Neural cell (in vitro differentiated cells): ENCODE measurements around the gene PDC. TPM values are rescaled to one million over a fixed set of nuclear protein-coding genes. Genes with fewer than 3 reads are reported as not detected.

Experiments used
- H2AFZ ChIP-seq: fragments of 200-600, 300-800 bp; sonication (generic), shearing (Covaris generic); 2 replicates; pipeline ENCODE4 v1.6.0; 2014; ENCODE audit warnings: low read depth, mild to moderate bottlenecking, antibody characterized with exemption, low read length, moderate library complexity
- H3F3A ChIP-seq: fragments of 200-600 bp; shearing (Covaris generic); 2 replicates; pipeline ENCODE4 v1.6.1; 2016; ENCODE audit warnings: mild to moderate bottlenecking, moderate library complexity, mixed read lengths, antibody characterized with exemption, low read length; ENCODE audit not compliant: insufficient read depth, poor library complexity, severe bottlenecking
- H3K27ac ChIP-seq: fragments of 200-600, 300-800 bp; sonication (generic), shearing (Covaris generic); 2 replicates; pipeline ENCODE4 v1.5.1; 2014; ENCODE audit warnings: mild to moderate bottlenecking, low read length, moderate library complexity
- H3K27me3 ChIP-seq: fragments of 300-800, 200-600 bp; sonication (generic), shearing (Covaris generic); 2 replicates; pipeline ENCODE4 v1.6.0; 2014; ENCODE audit warnings: mild to moderate bottlenecking, low read depth, low read length, moderate library complexity; ENCODE audit not compliant: insufficient read depth
- H3K36me3 ChIP-seq: fragments of 300-800, 200-600 bp; sonication (generic), shearing (Covaris generic); 2 replicates; pipeline ENCODE4 v1.5.1; 2014; ENCODE audit warnings: mild to moderate bottlenecking, antibody characterized with exemption, low read length, moderate library complexity; ENCODE audit not compliant: insufficient read depth
- H3K4me2 ChIP-seq: fragments of 300-800, 200-600 bp; sonication (generic), shearing (Covaris generic); 2 replicates; pipeline ENCODE4 v1.6.0; 2014; ENCODE audit warnings: mild to moderate bottlenecking, low read length
- H3K4me3 ChIP-seq: fragments of 300-800, 200-600 bp; sonication (generic), shearing (Covaris generic); 2 replicates; pipeline ENCODE4 v1.5.1; 2014; ENCODE audit warnings: mild to moderate bottlenecking, low read length, moderate library complexity
- H3K79me2 ChIP-seq: fragments of 200-600 bp; shearing (Covaris generic); replicated peaks from 2 replicates; pipeline ENCODE4 v1.6.0; 2014; ENCODE audit warnings: mild to moderate bottlenecking, low read length, moderate library complexity; ENCODE audit not compliant: insufficient read depth
- H3K9ac ChIP-seq: fragments of 300-800, 200-600 bp; sonication (generic), shearing (Covaris generic); 2 replicates; pipeline ENCODE4 v1.6.1; 2016; ENCODE audit warnings: mild to moderate bottlenecking, low read length, mixed read lengths
- H3K9me2 ChIP-seq: fragments of 200-600 bp; shearing (Covaris generic); 2 replicates; pipeline ENCODE4 v1.6.1; 2016; ENCODE audit warnings: mild to moderate bottlenecking, low read length, mixed read lengths; ENCODE audit not compliant: insufficient read depth
- H3K9me3 ChIP-seq: fragments of 200-600, 300-800 bp; sonication (generic), shearing (Covaris generic); 2 replicates; pipeline ENCODE4 v1.6.1; 2016; ENCODE audit warnings: mild to moderate bottlenecking, mixed run types, low read length, moderate library complexity, mixed read lengths
- H4K20me1 ChIP-seq: fragments of 200-600 bp; shearing (Covaris generic); 2 replicates; pipeline ENCODE4 v1.6.1; 2016; ENCODE audit warnings: mild to moderate bottlenecking, mixed run types; ENCODE audit not compliant: insufficient read depth
- CTCF ChIP-seq: fragments of 450-650 bp; IDR thresholded peaks from 2 replicates; pipeline ENCODE4 v1.5.1; 2014; ENCODE audit warnings: antibody characterized with exemption, mild to moderate bottlenecking, moderate library complexity; ENCODE audit not compliant: poor library complexity, severe bottlenecking
- EP300 ChIP-seq: fragments of 450-650 bp; conservative IDR thresholded peaks from 2 replicates; pipeline ENCODE4 v1.6.1; 2014; ENCODE audit warnings: antibody characterized with exemption, mild to moderate bottlenecking, moderate library complexity; ENCODE audit not compliant: poor library complexity, severe bottlenecking
- EZH2 ChIP-seq: fragments of 200-600, 300-800 bp; shearing (Covaris generic), sonication (generic); IDR thresholded peaks from 2 replicates; pipeline ENCODE4 v1.6.1; 2014; ENCODE audit warnings: antibody characterized with exemption, low read length, borderline replicate concordance, mild to moderate bottlenecking; ENCODE audit not compliant: insufficient read depth, poor library complexity, severe bottlenecking
- MXI1 ChIP-seq: fragments of 450-650 bp; conservative IDR thresholded peaks from 2 replicates; pipeline ENCODE4 v1.6.1; 2014; ENCODE audit warnings: antibody characterized with exemption, mild to moderate bottlenecking; ENCODE audit not compliant: poor library complexity, severe bottlenecking
- POLR2AphosphoS5 ChIP-seq: IDR thresholded peaks from 2 replicates; pipeline ENCODE4 v1.6.1; 2012
- RAD21 ChIP-seq: fragments of 450-650 bp; conservative IDR thresholded peaks from 2 replicates; pipeline ENCODE4 v1.6.1; 2014; ENCODE audit warnings: antibody characterized with exemption, mild to moderate bottlenecking, moderate library complexity
- REST ChIP-seq: IDR thresholded peaks from 2 replicates; pipeline ENCODE4 v1.6.1; 2012; ENCODE audit warnings: borderline replicate concordance
- SMC3 ChIP-seq: fragments of 450-650 bp; conservative IDR thresholded peaks from 2 replicates; pipeline ENCODE4 v1.6.1; 2014; ENCODE audit warnings: antibody characterized with exemption, mild to moderate bottlenecking, moderate library complexity; ENCODE audit not compliant: poor library complexity
- TAF1 ChIP-seq: IDR thresholded peaks from 2 replicates; pipeline ENCODE4 v1.6.1; 2012; ENCODE audit warnings: low read depth
- polyA plus RNA-seq: library from polyadenylated mRNA; depleted of rRNA; stranded (reverse); fragments of >200 nt; gene quantifications from 2 replicates; pipeline ENCODE4 v1.2.3, GENCODE V29; 2014

PDC gene
- polyA plus RNA-seq, 1 donor from 2014 or later = not detected

DNA sequence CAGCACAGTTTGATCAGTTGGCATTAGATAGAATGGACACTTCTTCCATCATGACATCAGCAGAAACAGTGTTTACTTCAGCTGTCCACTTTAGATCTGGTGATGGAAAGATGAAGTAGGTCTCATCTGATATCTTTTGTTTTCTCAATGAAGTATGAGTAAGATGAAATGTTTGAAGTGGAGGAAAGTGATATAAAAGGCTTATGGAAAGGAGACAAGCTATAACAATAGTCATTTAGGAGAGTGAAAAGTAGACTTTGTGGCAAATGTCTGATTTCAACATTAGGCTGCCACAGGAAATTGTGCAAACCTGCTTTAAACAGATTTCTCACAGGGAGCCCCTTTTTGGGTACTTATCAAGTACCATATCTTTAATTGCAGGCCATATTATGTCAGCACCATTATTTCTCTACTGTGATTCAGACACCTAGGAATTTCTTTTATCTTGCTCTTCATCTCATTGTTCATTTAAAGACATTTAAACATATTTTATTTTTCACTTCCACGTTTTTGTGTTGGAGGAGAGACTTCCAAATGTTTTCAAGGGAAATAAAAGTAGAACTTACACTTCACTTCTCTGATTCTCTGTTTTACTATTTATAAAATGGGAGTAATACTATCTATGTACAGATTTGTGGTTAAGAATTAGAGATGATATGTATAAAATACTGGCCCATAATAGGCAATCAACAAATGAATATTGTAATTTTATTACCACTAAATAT lies 18.1 kb downstream of the PDC start:
- Histone ChIP-seq H3K9me2 (no peaks in the 10 kb centered on the region), H3K27ac (no peak overlapping the region), H3K36me3 (no peaks in the 10 kb centered on the region), H2AFZ (no peak overlapping the region), H3K9ac (no peak overlapping the region), H3K9me3 (no peaks in the 10 kb centered on the region), H3F3A (no peaks in the 10 kb centered on the region), H3K4me2 (no peak overlapping the region), H3K27me3 (no peaks in the 10 kb centered on the region), H3K4me3 (no peak overlapping the region), H4K20me1 (no peaks in the 10 kb centered on the region), H3K79me2 (no peaks in the 10 kb centered on the region)
- TF ChIP-seq REST (no peak), TAF1 (no peak), SMC3 (no peak), EZH2 (no peak)

GRCh38 chr1:186440584-186440983 lies 20.3 kb downstream of the PDC start:
- H3K9ac ChIP-seq = no peak overlapping the region
- no peak overlapping the region for H3K4me2 ChIP-seq
- H3K9me2 ChIP-seq = no peaks in the 10 kb centered on the region
- no peak for TF ChIP-seq EP300
- TF ChIP-seq TAF1 = no peak
- no peak for TF ChIP-seq RAD21
- TF ChIP-seq POLR2AphosphoS5 = no peak
- TF ChIP-seq MXI1 = no peak
- no peak for TF ChIP-seq EZH2
- TF ChIP-seq CTCF = no peak
- no peak for TF ChIP-seq SMC3
- no peak for TF ChIP-seq REST
- no peaks in the 10 kb centered on the region for H4K20me1 ChIP-seq
- H3K27me3 ChIP-seq = no peaks in the 10 kb centered on the region
- no peaks in the 10 kb centered on the region for H3K9me3 ChIP-seq
- no peak overlapping the region for H3K27ac ChIP-seq
- H3K4me3 ChIP-seq = no peak overlapping the region
- no peaks in the 10 kb centered on the region for H3K36me3 ChIP-seq
- H3K79me2 ChIP-seq = no peaks in the 10 kb centered on the region
- H2AFZ ChIP-seq = no peak overlapping the region
- H3F3A ChIP-seq = no peaks in the 10 kb centered on the region
